ENCODE data around the gene IGSF6.

DNA sequence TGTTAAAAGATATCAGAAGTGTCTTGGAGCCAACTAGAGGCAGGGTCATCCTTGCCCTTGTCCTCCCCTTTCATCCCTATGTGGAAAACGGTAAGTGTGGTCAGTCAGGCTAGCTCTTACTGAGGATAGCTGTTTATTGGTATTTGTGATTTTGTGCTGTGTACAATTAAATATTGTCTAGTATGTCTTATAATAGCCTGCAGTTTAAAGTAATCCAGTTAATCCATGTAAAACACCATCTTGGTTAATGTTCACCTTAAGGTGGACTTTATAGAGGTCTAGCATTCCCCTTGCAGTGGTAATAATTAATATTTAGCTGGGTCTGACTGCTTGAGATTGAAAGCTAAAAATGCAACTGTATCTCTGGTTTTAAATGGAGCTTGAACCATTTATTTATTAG lies 27.4 kb downstream of the IGSF6 start:
- TF ChIP-seq, protein P1, sequence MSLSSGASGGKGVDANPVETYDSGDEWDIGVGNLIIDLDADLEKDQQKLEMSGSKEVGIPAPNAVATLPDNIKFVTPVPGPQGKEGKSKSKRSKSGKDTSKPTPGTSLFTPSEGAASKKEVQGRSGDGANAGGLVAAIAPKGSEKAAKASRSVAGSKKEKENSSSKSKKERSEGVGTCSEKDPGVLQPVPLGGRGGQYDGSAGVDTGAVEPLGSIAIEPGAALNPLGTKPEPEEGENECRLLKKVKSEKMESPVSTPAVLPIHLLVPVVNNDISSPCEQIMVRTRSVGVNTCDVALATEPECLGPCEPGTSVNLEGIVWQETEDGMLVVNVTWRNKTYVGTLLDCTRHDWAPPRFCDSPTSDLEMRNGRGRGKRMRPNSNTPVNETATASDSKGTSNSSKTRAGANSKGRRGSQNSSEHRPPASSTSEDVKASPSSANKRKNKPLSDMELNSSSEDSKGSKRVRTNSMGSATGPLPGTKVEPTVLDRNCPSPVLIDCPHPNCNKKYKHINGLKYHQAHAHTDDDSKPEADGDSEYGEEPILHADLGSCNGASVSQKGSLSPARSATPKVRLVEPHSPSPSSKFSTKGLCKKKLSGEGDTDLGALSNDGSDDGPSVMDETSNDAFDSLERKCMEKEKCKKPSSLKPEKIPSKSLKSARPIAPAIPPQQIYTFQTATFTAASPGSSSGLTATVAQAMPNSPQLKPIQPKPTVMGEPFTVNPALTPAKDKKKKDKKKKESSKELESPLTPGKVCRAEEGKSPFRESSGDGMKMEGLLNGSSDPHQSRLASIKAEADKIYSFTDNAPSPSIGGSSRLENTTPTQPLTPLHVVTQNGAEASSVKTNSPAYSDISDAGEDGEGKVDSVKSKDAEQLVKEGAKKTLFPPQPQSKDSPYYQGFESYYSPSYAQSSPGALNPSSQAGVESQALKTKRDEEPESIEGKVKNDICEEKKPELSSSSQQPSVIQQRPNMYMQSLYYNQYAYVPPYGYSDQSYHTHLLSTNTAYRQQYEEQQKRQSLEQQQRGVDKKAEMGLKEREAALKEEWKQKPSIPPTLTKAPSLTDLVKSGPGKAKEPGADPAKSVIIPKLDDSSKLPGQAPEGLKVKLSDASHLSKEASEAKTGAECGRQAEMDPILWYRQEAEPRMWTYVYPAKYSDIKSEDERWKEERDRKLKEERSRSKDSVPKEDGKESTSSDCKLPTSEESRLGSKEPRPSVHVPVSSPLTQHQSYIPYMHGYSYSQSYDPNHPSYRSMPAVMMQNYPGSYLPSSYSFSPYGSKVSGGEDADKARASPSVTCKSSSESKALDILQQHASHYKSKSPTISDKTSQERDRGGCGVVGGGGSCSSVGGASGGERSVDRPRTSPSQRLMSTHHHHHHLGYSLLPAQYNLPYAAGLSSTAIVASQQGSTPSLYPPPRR (CRISPR knock-in tag; IDR thresholded peaks at IDR 0.05; ENCODE audit: borderline replicate concordance): no peak
- TF ChIP-seq MYBL2 (IDR thresholded peaks at IDR 0.05; ENCODE audit: low read depth) (no peak), MYBL2 (CRISPR knock-in tag; IDR thresholded peaks at IDR 0.05; ENCODE audit: borderline replicate concordance) (no peak), SREBF2 (CRISPR knock-in tag; IDR thresholded peaks at IDR 0.05) (no peak), YY1 (IDR thresholded peaks at IDR 0.05; ENCODE audit: borderline replicate concordance in 1 of 3, control insufficient read depth in 1 of 3, extremely low read depth in 1 of 3, insufficient read depth in 3 of 3, insufficient read length in 1 of 3, insufficient replicate concordance in 2 of 3, low read depth in 1 of 3, low read length in 2 of 3) (no peak)
